ENCODE data around the gene CHML.

- TF ChIP-seq, protein P1, sequence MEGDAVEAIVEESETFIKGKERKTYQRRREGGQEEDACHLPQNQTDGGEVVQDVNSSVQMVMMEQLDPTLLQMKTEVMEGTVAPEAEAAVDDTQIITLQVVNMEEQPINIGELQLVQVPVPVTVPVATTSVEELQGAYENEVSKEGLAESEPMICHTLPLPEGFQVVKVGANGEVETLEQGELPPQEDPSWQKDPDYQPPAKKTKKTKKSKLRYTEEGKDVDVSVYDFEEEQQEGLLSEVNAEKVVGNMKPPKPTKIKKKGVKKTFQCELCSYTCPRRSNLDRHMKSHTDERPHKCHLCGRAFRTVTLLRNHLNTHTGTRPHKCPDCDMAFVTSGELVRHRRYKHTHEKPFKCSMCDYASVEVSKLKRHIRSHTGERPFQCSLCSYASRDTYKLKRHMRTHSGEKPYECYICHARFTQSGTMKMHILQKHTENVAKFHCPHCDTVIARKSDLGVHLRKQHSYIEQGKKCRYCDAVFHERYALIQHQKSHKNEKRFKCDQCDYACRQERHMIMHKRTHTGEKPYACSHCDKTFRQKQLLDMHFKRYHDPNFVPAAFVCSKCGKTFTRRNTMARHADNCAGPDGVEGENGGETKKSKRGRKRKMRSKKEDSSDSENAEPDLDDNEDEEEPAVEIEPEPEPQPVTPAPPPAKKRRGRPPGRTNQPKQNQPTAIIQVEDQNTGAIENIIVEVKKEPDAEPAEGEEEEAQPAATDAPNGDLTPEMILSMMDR (IDR thresholded peaks at IDR 0.05), result no peak
- TF ChIP-seq POLR2A (IDR thresholded peaks at IDR 0.05), result no peak
These were observed 31.7 kb downstream of the CHML start for GRCh38 chr1:241608379-241609033.

All from esophagus squamous epithelium (tissue), 4 donors.